Natural killer cell (primary cell): ENCODE data around the gene MB. TPM values are rescaled to one million over a fixed set of nuclear protein-coding genes. Genes with fewer than 3 reads are reported as not detected.

Source experiments
- ATAC-seq, 3 donors: fragments of 150-1000 bp in 2 of 3; fragments of 200-7000 bp in 1 of 3; cut with Tn5 transposase; 1 replicate in 1 of 3; 2 replicates in 2 of 3; pipeline ENCODE4 v1.10.0; 2021; ENCODE audit warnings: mild to moderate bottlenecking in 2 of 3, moderate library complexity in 2 of 3
- DNase-seq, 2 donors: peaks; one replicate each; pipeline versions ENCODE4 v3.0.0 to v3.0.0-alpha.2; 2013 to 2021; ENCODE audit warnings: mixed read lengths in 1 of 2
- H3K27ac ChIP-seq: one replicate; pipeline ENCODE4 v1.5.1; 2013; ENCODE audit warnings: mild to moderate bottlenecking, low read length
- H3K27me3 ChIP-seq: one replicate; pipeline ENCODE4 v1.6.1; 2013; ENCODE audit warnings: low read length; ENCODE audit not compliant: control insufficient read depth, insufficient read depth
- H3K36me3 ChIP-seq: one replicate; pipeline ENCODE4 v1.6.1; 2013; ENCODE audit warnings: low read length; ENCODE audit not compliant: control insufficient read depth, insufficient read depth
- H3K4me1 ChIP-seq: one replicate; pipeline ENCODE4 v1.6.1; 2013; ENCODE audit warnings: low read length; ENCODE audit not compliant: control insufficient read depth, insufficient read depth
- H3K4me3 ChIP-seq: one replicate; pipeline ENCODE4 v1.5.1; 2013; ENCODE audit warnings: low read length
- H3K9me3 ChIP-seq: one replicate; pipeline ENCODE4 v1.6.1; 2013; ENCODE audit warnings: low read length; ENCODE audit not compliant: control insufficient read depth, insufficient read depth
- H3K27ac Mint-ChIP-seq, 2 donors: one replicate each; pipeline ENCODE4 v1.8.0; 2022; ENCODE audit warnings: mild to moderate bottlenecking in 2 of 2, mixed read lengths in 2 of 2, moderate library complexity in 1 of 2
- H3K27me3 Mint-ChIP-seq, 2 donors: one replicate each; pipeline ENCODE4 v1.8.0; 2022; ENCODE audit warnings: low read depth in 2 of 2, mixed read lengths in 2 of 2
- H3K36me3 Mint-ChIP-seq: one replicate; pipeline ENCODE4 v1.8.0; 2022; ENCODE audit warnings: mixed read lengths
- H3K4me1 Mint-ChIP-seq, 2 donors: one replicate each; pipeline ENCODE4 v1.8.0; 2022; ENCODE audit warnings: mixed read lengths in 2 of 2
- H3K4me3 Mint-ChIP-seq: one replicate; pipeline ENCODE4 v1.8.0; 2022; ENCODE audit warnings: mild to moderate bottlenecking, moderate library complexity, mixed read lengths
- H3K9me3 Mint-ChIP-seq, 2 donors: one replicate each; pipeline ENCODE4 v1.8.0; 2022; ENCODE audit warnings: mixed read lengths in 2 of 2
- CTCF ChIP-seq: fragments of 200-600 bp; IDR thresholded peaks from one replicate; pipeline ENCODE4 v1.8.0; 2022; ENCODE audit warnings: antibody characterized with exemption
- WGBS: methylation state at CpG from one replicate; pipeline ENCODE4 v1.1.7; 2013; ENCODE audit warnings: missing lambda C conversion rate; ENCODE audit not compliant: insufficient coverage; 5-methylcytosine and 5-hydroxymethylcytosine counted together
- intact Hi-C: fragments of 100-400 bp; cut with micrococcal nuclease; formaldehyde crosslinking; loops from one replicate; pipeline ENCODE4 v1.14.2; 2022
- total RNA-seq, 4 donors: library from RNA; stranded (reverse); fragments of 120-200 nt in 1 of 4; gene quantifications; one replicate each; pipeline versions ENCODE4 v1.2.3 to v1.2.4, GENCODE V29; 2013 to 2022

MB gene
- total RNA-seq, 3 donors from 2014 or later (not counting 1 experiment from before 2014, with no cell fraction given), result not detected

- Histone ChIP-seq H3K36me3 (no peaks in the 10 kb centered on the region), H3K9me3 (no peaks in the 10 kb centered on the region), H3K4me1 (peaks cover 22% of the 10 kb centered on the region), H3K4me3 (no peak overlapping the region), H3K27ac (no peak overlapping the region), H3K27me3 (no peaks in the 10 kb centered on the region)
- Mint-ChIP-seq H3K27me3 (peaks cover 16 to 28% of the 10 kb centered on the region in 2 donors), H3K4me1 (peaks cover 0 to 6% of the 10 kb centered on the region in 2 donors), H3K36me3 (no peaks in the 10 kb centered on the region), H3K4me3 (no peak overlapping the region), H3K27ac (no peak overlapping the region), H3K9me3 (no peaks in the 10 kb centered on the region)
- DNase-seq (no peak), ATAC-seq (no peak)
- 78% methylated on average over 11 of the region's 11 CpGs for WGBS
- no peak for TF ChIP-seq CTCF
- intact Hi-C loops, result no loop called here
Observed at GRCh38 chr22:35608088-35608487, 9.0 kb downstream of the MB start.

GRCh38 chr22:35606916-35607315 lies 10.2 kb downstream of the MB start:
- no peak overlapping the region for H3K4me3 Mint-ChIP-seq
- H3K27me3 ChIP-seq, result no peaks in the 10 kb centered on the region
- WGBS, result 86% methylated on average over 8 of the region's 8 CpGs

GRCh38 chr22:35605851-35606481 lies 11.2 kb downstream of the MB start:
- DNase-seq (no peak), ATAC-seq (no peak)
- no peaks in the 10 kb centered on the region for H3K9me3 ChIP-seq
- H3K4me3 Mint-ChIP-seq, result no peak overlapping the region
- H3K4me1 ChIP-seq, result peaks cover 13% of the 10 kb centered on the region
- no peaks in the 10 kb centered on the region for H3K36me3 ChIP-seq
- H3K9me3 Mint-ChIP-seq, result no peaks in the 10 kb centered on the region
- no peaks in the 10 kb centered on the region for H3K36me3 Mint-ChIP-seq
- no peak for TF ChIP-seq CTCF
- H3K4me3 ChIP-seq, result no peak overlapping the region
- H3K27ac ChIP-seq, result no peak overlapping the region
- H3K27ac Mint-ChIP-seq, result no peak overlapping the region
- H3K27me3 ChIP-seq, result no peaks in the 10 kb centered on the region
- peaks cover 16 to 28% of the 10 kb centered on the region in 2 donors for H3K27me3 Mint-ChIP-seq
- WGBS, result 85% methylated on average over 13 of the region's 13 CpGs
- no peaks in the 10 kb centered on the region for H3K4me1 Mint-ChIP-seq
- intact Hi-C loops, result no loop called here

More at GRCh38 chr22:35606916-35607315, 10.2 kb downstream of the MB start:
- Histone ChIP-seq H3K36me3 (no peaks in the 10 kb centered on the region), H3K4me3 (no peak overlapping the region), H3K9me3 (no peaks in the 10 kb centered on the region), H3K27ac (no peak overlapping the region), H3K4me1 (peaks cover 23% of the 10 kb centered on the region)
- H3K27me3 Mint-ChIP-seq, result peaks cover 16 to 28% of the 10 kb centered on the region in 2 donors
- no peak overlapping the region for H3K27ac Mint-ChIP-seq
- intact Hi-C loops, result no loop called here
- peaks cover 0 to 2% of the 10 kb centered on the region in 2 donors for H3K4me1 Mint-ChIP-seq
- H3K9me3 Mint-ChIP-seq, result no peaks in the 10 kb centered on the region
- no peak for ATAC-seq
- H3K36me3 Mint-ChIP-seq, result no peaks in the 10 kb centered on the region
- TF ChIP-seq CTCF, result no peak
- DNase-seq, result no peak

GRCh38 chr22:35605369-35605680 lies 11.8 kb downstream of the MB start:
- Histone ChIP-seq H3K4me1 (peaks cover 11% of the 10 kb centered on the region), H3K27me3 (no peaks in the 10 kb centered on the region), H3K9me3 (no peaks in the 10 kb centered on the region), H3K27ac (no peak overlapping the region), H3K4me3 (no peak overlapping the region), H3K36me3 (no peaks in the 10 kb centered on the region)
- no peak overlapping the region for H3K4me3 Mint-ChIP-seq
- peaks cover 10 to 28% of the 10 kb centered on the region in 2 donors for H3K27me3 Mint-ChIP-seq
- intact Hi-C loops, result no loop called here
- H3K4me1 Mint-ChIP-seq, result no peaks in the 10 kb centered on the region
- DNase-seq, result no peak
- H3K27ac Mint-ChIP-seq, result no peak overlapping the region
- no peak for TF ChIP-seq CTCF
- ATAC-seq, result no peak
- H3K36me3 Mint-ChIP-seq, result no peaks in the 10 kb centered on the region
- H3K9me3 Mint-ChIP-seq, result no peaks in the 10 kb centered on the region
- 69% methylated on average over 2 of the region's 2 CpGs for WGBS
